DND-41 (cell line): ENCODE measurements around the gene RPL6.

ENCODE experiments used
- ATAC-seq: fragments of 200-7000 bp; cut with Tn5 transposase; 3 replicates; pipeline ENCODE4 v1.9.1; 2021; ENCODE audit warnings: low read depth; ENCODE audit not compliant: insufficient read depth
- DNase-seq: peaks from one replicate; pipeline ENCODE4 v3.0.0-alpha.2; 2020
- H2AFZ ChIP-seq: 2 replicates; pipeline ENCODE4 v1.6.0; 2012; ENCODE audit warnings: low read depth, low read length
- H3K27ac ChIP-seq: 2 replicates; pipeline ENCODE4 v1.5.1; 2012; ENCODE audit warnings: low read length, inconsistent platforms
- H3K27me3 ChIP-seq: fragments of 200-600 bp; sonication (generic); 2 replicates; pipeline ENCODE4 v1.6.0; 2012; ENCODE audit warnings: low read length, mild to moderate bottlenecking, inconsistent platforms; ENCODE audit not compliant: insufficient read depth, poor library complexity
- H3K36me3 ChIP-seq: 2 replicates; pipeline ENCODE4 v1.5.1; 2012; ENCODE audit warnings: low read length, inconsistent platforms; ENCODE audit not compliant: insufficient read depth
- H3K4me1 ChIP-seq: 2 replicates; pipeline ENCODE4 v1.5.1; 2012; ENCODE audit warnings: mild to moderate bottlenecking, low read length; ENCODE audit not compliant: insufficient read depth
- H3K4me2 ChIP-seq: 2 replicates; pipeline ENCODE4 v1.6.0; 2012; ENCODE audit warnings: mild to moderate bottlenecking, moderate library complexity, low read length, inconsistent platforms; ENCODE audit not compliant: insufficient read depth
- H3K4me3 ChIP-seq, 2 experiments: fragments of 200-600 bp in 1 of 2; shearing (Covaris generic) in 1 of 2; 2 replicates each; pipeline ENCODE4 v1.5.1; 2012 to 2016; ENCODE audit warnings: inconsistent platforms in 2 of 2, low read length in 2 of 2, mild to moderate bottlenecking in 2 of 2, low read depth in 1 of 2, moderate library complexity in 1 of 2
- H3K79me2 ChIP-seq: 2 replicates; pipeline ENCODE4 v1.6.0; 2012; ENCODE audit warnings: low read length, inconsistent platforms; ENCODE audit not compliant: insufficient read depth
- H3K9ac ChIP-seq: 2 replicates; pipeline ENCODE4 v1.6.0; 2012; ENCODE audit warnings: low read depth, mild to moderate bottlenecking, inconsistent platforms, low read length, moderate library complexity
- H3K9me3 ChIP-seq: 2 replicates; pipeline ENCODE4 v1.5.1; 2012; ENCODE audit warnings: low read length, moderate library complexity, mild to moderate bottlenecking, inconsistent platforms; ENCODE audit not compliant: insufficient read depth, severe bottlenecking
- H4K20me1 ChIP-seq: 2 replicates; pipeline ENCODE4 v1.6.0; 2012; ENCODE audit warnings: low read length; ENCODE audit not compliant: insufficient read depth
- EZH2 ChIP-seq: IDR thresholded peaks from 3 replicates; pipeline ENCODE4 v1.6.1; 2012; ENCODE audit warnings: borderline replicate concordance, low read depth, mild to moderate bottlenecking, moderate library complexity, low read length, inconsistent platforms; ENCODE audit not compliant: severe bottlenecking
- TF ChIP-seq, protein P1 (sequence below): IDR thresholded peaks from 2 replicates; pipeline ENCODE4 v1.5.1; 2012; ENCODE audit warnings: borderline replicate concordance, low read length, moderate library complexity, mild to moderate bottlenecking; ENCODE audit not compliant: poor library complexity, severe bottlenecking; ENCODE audit errors: extremely low read depth

The RPL6 gene

DNA sequence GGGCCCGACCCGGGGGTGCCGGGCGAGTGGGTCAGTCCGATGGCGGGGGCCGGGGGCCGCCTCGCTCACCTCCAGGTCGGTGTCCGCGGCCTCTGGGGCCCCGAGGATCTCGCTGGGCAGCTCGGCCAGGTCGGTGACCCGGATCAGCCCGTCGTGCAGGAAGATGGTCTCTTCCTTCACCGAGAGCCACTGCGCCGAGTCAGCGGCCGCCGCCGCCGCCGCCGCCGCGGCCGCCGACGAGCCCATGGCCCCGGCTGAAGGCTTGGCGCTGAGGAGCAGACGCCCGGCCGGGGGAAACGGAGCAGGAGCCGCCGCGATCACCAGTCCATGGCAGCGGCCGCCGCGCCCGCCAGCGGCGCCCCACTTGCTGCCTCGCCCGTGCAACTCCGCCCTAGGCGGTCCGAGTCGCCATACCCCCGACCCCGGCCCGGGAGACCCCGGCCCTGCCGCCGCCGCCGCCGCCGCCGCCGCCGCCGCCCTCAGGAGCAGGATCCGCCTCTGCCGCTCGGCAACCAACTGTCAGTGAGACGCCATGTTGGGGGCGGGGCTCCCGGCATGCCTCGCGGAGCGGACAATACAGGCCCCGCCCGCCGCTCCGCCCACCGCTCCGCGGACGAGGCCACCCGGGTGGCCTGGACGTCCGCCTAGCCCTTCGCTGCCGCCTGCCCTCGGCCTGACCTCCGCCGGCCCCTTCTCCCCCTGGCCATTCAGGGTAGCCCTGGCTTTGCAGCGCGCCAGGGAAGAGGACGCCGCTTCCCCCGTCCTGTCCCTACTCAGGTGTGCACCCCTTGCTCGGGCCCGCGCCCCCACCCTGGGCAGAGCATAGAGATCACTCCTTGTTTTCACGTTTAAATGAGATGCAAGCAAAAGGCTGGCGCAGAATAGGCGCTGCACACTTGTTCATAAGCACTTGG, 27.3 kb downstream of the RPL6 start, which contains the start of gene HECTD4:
Gene HECTD4 (minus strand): TSS at position 549 of the 914 bp plus-strand sequence. CDS start 303 bp downstream, at position 246.
- peak within 1 kb of the TSS; percentile 76 for H3K27ac ChIP-seq
- ATAC-seq, result peak; percentile 94
- DNase-seq, result peak; percentile 92
- H2AFZ ChIP-seq, result peak within 1 kb of the TSS; percentile 99
- H3K36me3 ChIP-seq, result no peaks in the 10 kb centered on the region; the same call in 1 of the 2 replicates
- H3K79me2 ChIP-seq, result peaks cover 46% of the 10 kb centered on the region
- H4K20me1 ChIP-seq, result peaks cover 11% of the 10 kb centered on the region
- H3K4me3 ChIP-seq, result peak within 1 kb of the TSS; percentile 64 to 88
- peak within 1 kb of the TSS; percentile 76 for H3K9ac ChIP-seq
- H3K4me1 ChIP-seq, result peaks cover 23% of the 10 kb centered on the region
- H3K9me3 ChIP-seq, result no peaks in the 10 kb centered on the region
- H3K27me3 ChIP-seq, result no peaks in the 10 kb centered on the region
- peak within 1 kb of the TSS; percentile 89 for H3K4me2 ChIP-seq
- TF ChIP-seq, protein P1, sequence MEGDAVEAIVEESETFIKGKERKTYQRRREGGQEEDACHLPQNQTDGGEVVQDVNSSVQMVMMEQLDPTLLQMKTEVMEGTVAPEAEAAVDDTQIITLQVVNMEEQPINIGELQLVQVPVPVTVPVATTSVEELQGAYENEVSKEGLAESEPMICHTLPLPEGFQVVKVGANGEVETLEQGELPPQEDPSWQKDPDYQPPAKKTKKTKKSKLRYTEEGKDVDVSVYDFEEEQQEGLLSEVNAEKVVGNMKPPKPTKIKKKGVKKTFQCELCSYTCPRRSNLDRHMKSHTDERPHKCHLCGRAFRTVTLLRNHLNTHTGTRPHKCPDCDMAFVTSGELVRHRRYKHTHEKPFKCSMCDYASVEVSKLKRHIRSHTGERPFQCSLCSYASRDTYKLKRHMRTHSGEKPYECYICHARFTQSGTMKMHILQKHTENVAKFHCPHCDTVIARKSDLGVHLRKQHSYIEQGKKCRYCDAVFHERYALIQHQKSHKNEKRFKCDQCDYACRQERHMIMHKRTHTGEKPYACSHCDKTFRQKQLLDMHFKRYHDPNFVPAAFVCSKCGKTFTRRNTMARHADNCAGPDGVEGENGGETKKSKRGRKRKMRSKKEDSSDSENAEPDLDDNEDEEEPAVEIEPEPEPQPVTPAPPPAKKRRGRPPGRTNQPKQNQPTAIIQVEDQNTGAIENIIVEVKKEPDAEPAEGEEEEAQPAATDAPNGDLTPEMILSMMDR, result peak; percentile 4
- TF ChIP-seq EZH2, result no peak

DNA sequence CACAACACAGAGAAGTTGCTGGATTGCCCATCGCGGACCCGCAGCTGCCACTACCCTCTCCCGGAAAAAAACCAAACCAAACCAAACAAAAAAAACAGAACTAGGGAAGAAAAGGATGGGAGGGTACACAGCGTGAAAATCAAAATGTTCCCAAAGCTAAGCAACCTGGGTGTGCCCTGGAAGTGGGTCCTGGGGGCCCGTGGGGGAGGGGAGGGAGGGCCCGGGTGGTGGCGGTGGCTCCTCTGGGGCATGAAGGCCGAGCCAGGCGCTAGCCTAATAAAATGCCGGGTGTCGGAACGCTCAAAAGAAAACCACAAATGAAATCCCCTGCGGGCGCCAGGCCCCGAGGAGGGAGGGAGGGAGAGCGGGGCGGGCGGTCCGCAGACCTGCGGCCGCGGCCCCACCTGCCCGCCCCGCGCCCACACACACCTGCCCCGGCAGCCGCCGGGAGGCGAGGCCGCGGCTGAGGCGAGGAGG, 28.0 kb downstream of the RPL6 start:
- peaks cover 53% of the 10 kb centered on the region for H3K79me2 ChIP-seq
- H3K27me3 ChIP-seq, result no peaks in the 10 kb centered on the region
- peak overlapping the region; percentile 64 to 88 for H3K4me3 ChIP-seq
- no peaks in the 10 kb centered on the region; the same call in 1 of the 2 replicates for H3K36me3 ChIP-seq
- peak overlapping the region; percentile 76 for H2AFZ ChIP-seq
- peaks cover 15% of the 10 kb centered on the region for H4K20me1 ChIP-seq
- peak; percentile 38 for ATAC-seq
- peaks cover 23% of the 10 kb centered on the region for H3K4me1 ChIP-seq
- peak overlapping the region; percentile 73 for H3K27ac ChIP-seq
- peak overlapping the region; percentile 86 for H3K4me2 ChIP-seq
- peak; percentile 42 for DNase-seq
- peak overlapping the region; percentile 76 for H3K9ac ChIP-seq
- TF ChIP-seq, protein P1, result no peak
- TF ChIP-seq EZH2, result no peak
- no peaks in the 10 kb centered on the region for H3K9me3 ChIP-seq

DNA sequence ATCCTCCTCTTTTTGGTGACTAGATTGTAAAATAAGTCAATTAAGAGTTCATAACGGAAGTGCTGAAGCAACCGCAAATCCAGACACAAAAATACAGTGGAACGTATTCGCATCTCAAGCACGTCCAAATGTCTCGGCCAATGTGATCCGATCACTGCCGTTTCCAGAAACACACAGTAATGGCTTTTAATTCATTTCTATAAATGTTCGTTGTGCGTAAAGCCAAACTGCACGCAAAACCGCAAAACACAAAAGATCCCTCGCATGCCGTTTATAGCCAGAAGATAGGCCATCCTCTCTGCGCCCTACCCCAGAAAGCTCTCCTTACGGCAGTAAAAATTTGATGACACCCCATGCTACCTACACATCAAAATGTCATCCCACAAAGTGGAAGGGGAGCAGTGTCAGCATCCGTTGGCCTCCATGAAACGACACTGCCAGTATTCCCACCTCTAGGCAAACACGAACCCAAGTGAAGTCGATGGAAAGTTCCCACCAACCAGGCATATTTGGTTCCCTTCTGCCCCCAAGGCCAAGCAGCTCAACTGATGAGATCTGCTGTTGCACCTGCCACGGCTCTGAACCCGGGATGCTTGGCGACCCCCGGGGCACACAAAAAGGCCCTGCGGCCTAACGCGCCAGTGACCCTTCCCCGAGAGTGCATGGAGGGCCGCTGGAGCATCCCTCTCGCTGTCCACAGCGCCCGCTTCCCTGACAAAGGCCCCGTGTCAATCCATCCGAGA, 28.6 kb downstream of the RPL6 start:
- peak overlapping the region; percentile 76 for H3K9ac ChIP-seq
- H3K36me3 ChIP-seq, result no peaks in the 10 kb centered on the region; the same call in 1 of the 2 replicates
- H3K4me3 ChIP-seq, result peak overlapping the region; percentile 64 to 88
- DNase-seq, result no peak
- H2AFZ ChIP-seq, result peak overlapping the region; percentile 76; the same call in 1 of the 2 replicates
- peaks cover 16% of the 10 kb centered on the region for H4K20me1 ChIP-seq
- no peaks in the 10 kb centered on the region for H3K9me3 ChIP-seq
- peaks cover 23% of the 10 kb centered on the region for H3K4me1 ChIP-seq
- peaks cover 54% of the 10 kb centered on the region for H3K79me2 ChIP-seq
- H3K27ac ChIP-seq, result peak overlapping the region; percentile 73; the same call in 1 of the 2 replicates
- TF ChIP-seq, protein P1, result no peak
- TF ChIP-seq EZH2, result no peak
- ATAC-seq, result no peak
- no peaks in the 10 kb centered on the region for H3K27me3 ChIP-seq
- peak overlapping the region; percentile 86 for H3K4me2 ChIP-seq
